Ectodermal cell (in vitro differentiated cells): ENCODE data around the gene IMP4.

Experiments
- H3K27ac ChIP-seq: 2 replicates; pipeline ENCODE4 v1.7.0; 2013; ENCODE audit warnings: mild to moderate bottlenecking, low read depth, low read length; ENCODE audit not compliant: insufficient read depth, poor library complexity, severe bottlenecking
- H3K27me3 ChIP-seq: 2 replicates; pipeline ENCODE4 v1.7.0; 2013; ENCODE audit warnings: mild to moderate bottlenecking, low read length; ENCODE audit not compliant: insufficient read depth, control insufficient read depth, poor library complexity, severe bottlenecking
- H3K36me3 ChIP-seq: one replicate; pipeline ENCODE4 v1.7.0; 2013; ENCODE audit warnings: low read length; ENCODE audit not compliant: control insufficient read depth, insufficient read depth
- H3K4me1 ChIP-seq: one replicate; pipeline ENCODE4 v1.7.0; 2013; ENCODE audit warnings: low read length; ENCODE audit not compliant: control insufficient read depth, insufficient read depth
- H3K4me3 ChIP-seq: 2 replicates; pipeline ENCODE4 v1.7.0; 2013; ENCODE audit warnings: low read depth, low read length, control low read depth; ENCODE audit not compliant: insufficient read depth
- H3K9me3 ChIP-seq: 2 replicates; pipeline ENCODE4 v1.7.0; 2013; ENCODE audit warnings: mild to moderate bottlenecking, low read length, moderate library complexity; ENCODE audit not compliant: control insufficient read depth
- WGBS, 2 experiments: methylation state at CpG; one replicate each; pipeline ENCODE4 v1.1.7; 2013; ENCODE audit warnings: missing lambda C conversion rate in 2 of 2; 5-methylcytosine and 5-hydroxymethylcytosine counted together

IMP4 gene

DNA sequence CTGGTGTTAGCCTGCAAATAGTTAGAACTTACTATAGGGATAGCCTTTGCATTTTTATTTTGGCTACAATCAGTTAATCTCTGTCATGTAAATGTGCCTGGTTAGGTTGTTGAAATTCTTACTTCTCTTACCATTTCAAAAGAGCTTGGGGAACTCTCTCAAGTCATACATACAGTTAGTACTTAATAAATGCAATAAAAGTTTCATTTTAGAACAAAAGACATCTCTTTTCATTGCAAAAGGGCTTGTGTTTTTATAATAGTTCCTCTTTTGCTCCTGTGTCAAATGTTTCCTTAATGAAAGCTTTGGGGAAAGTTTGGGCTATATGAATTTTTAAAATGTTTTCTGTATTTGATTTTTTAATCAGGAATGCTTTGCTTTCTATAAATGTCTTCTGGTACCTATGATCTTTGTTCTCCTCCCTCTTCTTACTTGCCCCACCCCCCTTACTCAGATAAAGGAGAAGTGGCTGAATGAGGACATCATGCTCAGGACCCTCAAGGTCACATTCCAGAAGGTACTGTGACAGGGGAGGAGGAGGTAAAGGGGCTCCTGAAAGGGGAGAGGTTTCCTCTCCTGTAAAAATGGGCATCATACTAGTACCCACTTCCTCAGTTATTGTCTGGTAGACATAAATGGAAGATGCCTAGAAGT, 26.7 kb downstream of the IMP4 start:
- Histone ChIP-seq H3K9me3 (no peaks in the 10 kb centered on the region), H3K27me3 (no peaks in the 10 kb centered on the region), H3K4me1 (peaks cover 3% of the 10 kb centered on the region), H3K27ac (no peak overlapping the region), H3K4me3 (no peak overlapping the region), H3K36me3 (no peaks in the 10 kb centered on the region)

DNA sequence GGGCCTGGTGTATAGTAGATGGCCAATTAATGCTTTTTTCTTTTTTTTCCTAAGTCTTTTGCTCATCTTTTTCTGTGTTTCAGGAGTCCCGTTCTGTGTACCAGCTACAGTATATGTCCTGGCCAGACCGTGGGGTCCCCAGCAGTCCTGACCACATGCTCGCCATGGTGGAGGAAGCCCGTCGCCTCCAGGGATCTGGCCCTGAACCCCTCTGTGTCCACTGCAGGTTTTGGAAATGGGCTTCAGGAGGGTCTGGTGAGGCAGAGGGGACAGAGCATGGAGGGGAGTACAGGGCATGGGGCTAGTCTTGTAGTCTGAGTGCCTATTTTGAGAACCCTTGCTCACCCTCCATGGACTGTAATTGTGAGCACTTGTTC, 27.3 kb downstream of the IMP4 start:
- H3K36me3 ChIP-seq: no peaks in the 10 kb centered on the region
- no peak overlapping the region for H3K27ac ChIP-seq
- WGBS, 2 experiments: 90 to 91% methylated on average over 5 of the region's 5 CpGs
- no peak overlapping the region for H3K4me3 ChIP-seq
- H3K9me3 ChIP-seq: no peaks in the 10 kb centered on the region
- H3K27me3 ChIP-seq: no peaks in the 10 kb centered on the region
- peaks cover 3% of the 10 kb centered on the region for H3K4me1 ChIP-seq

DNA sequence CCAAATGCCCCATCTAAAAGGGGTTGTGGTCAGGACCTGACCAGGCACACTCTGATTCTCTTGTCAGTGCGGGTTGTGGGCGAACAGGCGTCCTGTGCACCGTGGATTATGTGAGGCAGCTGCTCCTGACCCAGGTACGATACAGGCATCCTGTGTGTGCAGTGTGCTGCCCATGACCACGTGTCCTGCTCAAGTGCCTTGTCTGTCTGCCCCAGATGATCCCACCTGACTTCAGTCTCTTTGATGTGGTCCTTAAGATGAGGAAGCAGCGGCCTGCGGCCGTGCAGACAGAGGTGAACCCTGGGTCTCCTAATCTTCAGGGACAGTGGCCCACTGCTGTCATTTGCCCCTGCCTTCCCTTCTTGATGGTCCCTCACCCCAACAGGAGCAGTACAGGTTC, 27.8 kb downstream of the IMP4 start:
- H3K9me3 ChIP-seq: no peaks in the 10 kb centered on the region
- 93 to 94% methylated on average over 9 of the region's 9 CpGs for WGBS, 2 experiments

DNA sequence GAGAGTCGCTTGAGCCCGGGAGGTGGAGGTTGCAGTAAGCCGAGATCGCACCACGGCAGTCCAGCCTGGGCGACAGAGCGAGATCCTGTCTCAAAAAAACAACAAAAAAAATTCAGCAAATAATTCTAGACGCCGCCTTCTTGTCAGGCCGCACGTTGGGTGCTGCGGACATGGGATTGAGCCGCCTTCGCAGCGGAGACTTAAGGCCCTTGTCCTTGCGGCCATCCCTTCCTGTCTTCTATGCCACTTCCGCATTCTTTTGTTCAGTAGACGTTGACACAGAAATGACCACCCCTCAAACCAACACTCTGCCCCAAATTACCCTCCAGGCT, 29.0 kb downstream of the IMP4 start:
- Histone ChIP-seq H3K36me3 (no peaks in the 10 kb centered on the region), H3K9me3 (no peaks in the 10 kb centered on the region), H3K4me3 (peak overlapping the region; percentile 72), H3K27me3 (no peaks in the 10 kb centered on the region), H3K27ac (no peak overlapping the region), H3K4me1 (peaks cover 3% of the 10 kb centered on the region)
- WGBS, 2 experiments: 73 to 76% methylated on average over 18 of the region's 18 CpGs

More for the DNA sequence above, 27.8 kb downstream of the IMP4 start:
- H3K4me3 ChIP-seq: no peak overlapping the region
- no peak overlapping the region for H3K27ac ChIP-seq
- peaks cover 3% of the 10 kb centered on the region for H3K4me1 ChIP-seq
- no peaks in the 10 kb centered on the region for H3K36me3 ChIP-seq
- H3K27me3 ChIP-seq: no peaks in the 10 kb centered on the region

DNA sequence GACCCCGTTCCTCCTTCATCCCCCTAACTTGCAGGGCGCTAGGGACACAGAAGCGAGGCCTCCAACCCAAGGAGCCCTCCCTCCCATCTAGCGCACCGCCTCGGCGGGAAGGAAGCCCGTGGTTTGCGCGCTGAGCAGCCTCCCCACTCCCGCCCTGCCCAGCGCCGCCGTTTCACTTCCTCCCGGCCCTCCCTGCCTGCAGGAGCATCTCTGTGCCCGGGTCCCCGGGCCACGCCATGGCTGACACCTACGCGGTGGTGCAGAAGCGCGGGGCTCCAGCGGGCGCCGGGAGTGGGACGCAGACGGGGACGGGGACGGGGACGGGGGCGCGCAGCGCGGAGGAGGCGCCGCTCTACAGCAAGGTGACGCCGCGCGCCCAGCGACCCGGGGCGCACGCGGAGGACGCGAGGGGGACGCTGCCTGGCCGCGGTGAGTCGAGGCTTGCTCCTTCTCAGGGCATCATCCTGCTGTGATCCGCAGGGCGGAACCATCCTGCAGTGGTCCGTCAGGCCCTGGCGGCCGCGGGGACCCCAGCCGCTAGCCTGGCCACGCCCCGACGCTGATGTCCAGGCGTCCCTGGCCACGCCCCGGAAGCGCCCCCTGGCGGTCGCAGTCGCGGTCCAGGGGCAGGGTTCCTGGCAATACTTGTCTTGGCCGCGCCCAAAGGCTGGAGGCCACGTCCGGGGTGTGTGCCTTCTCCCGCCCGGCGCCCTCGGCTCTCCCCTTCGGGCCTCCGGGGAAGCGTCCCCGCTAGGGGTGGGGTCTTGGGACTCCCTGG, 29.5 kb downstream of the IMP4 start:
- Histone ChIP-seq H3K4me3 (peak overlapping the region; percentile 72), H3K4me1 (peaks cover 3% of the 10 kb centered on the region), H3K27me3 (no peaks in the 10 kb centered on the region), H3K27ac (no peak overlapping the region), H3K36me3 (no peaks in the 10 kb centered on the region), H3K9me3 (no peaks in the 10 kb centered on the region)
- 1% methylated on average over 81 of the region's 81 CpGs for WGBS, 2 experiments

DNA sequence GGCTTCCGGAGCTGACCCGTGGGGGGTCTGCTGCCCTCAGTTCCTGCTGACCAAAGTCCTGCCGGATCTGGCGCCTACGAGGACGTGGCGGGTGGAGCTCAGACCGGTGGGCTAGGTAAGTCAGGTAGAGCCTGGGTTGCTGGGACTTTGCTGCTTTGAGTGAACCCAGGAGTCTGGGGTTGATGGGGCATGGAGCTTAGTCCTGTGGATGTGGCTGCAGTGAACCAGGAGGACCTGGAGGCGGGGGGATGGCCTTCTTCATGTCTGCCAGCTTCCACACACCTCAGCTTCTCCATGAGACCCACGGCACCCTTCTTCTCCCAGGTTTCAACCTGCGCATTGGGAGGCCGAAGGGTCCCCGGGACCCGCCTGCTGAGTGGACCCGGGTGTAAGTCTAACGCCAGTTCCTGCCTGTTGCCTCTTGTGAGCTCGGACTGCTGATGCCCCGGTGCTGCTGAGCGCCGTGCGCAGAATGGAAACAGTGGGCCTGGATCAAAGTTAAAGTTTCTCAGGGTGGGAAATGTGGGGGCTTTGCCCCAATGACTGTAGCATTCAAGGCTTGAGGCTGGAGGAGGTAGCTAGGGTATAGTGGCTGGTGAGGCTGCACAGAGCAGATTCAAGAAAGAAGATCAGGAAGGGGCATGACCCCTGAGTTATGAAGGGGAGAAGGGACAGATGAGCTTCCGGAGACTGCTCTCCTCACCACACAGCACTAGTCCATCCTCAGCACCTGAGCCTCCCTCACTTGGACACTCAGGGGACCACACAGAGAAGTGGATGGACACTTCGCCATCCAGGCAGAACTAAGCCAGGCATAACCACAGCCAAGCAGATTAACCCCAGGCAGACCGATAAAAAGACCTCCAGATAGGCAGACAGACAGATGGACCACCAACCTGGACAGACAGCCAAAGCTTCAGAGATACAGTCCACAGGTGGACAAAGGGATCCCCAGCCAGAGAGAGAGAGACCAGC, 30.4 kb downstream of the IMP4 start:
- Histone ChIP-seq H3K36me3 (no peaks in the 10 kb centered on the region), H3K4me1 (peaks cover 3% of the 10 kb centered on the region), H3K27ac (no peak overlapping the region), H3K4me3 (peak overlapping the region; percentile 72), H3K27me3 (no peaks in the 10 kb centered on the region), H3K9me3 (no peaks in the 10 kb centered on the region)
- WGBS, 2 experiments: 64 to 66% methylated on average over 24 of the region's 24 CpGs

DNA sequence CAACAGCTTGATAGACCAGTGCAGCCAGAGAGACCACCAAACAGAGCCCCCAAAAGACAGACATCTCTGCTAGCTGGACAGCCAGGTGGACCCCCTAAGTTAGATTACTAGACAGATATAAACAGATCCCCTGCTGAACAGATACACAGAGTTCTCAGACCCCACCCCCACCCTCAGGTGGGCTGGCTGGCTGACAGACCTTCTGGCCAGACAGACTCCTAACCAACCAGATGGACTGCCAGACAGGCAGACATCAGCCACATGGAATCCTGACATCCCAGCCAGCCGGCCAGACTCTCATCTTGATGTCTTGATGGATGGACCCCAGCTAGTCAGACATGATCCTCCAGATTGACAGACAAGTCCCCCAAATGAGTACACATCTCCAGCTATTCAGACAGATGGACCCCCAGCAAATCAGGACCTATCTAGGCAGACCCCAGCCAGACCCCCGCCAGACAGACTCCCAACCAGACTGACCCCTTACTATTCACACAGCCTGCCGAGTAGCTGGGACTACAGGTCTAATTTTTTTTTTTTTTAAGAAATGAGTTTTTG, 31.2 kb downstream of the IMP4 start:
- Histone ChIP-seq H3K9me3 (no peaks in the 10 kb centered on the region), H3K4me1 (peaks cover 3% of the 10 kb centered on the region), H3K36me3 (no peaks in the 10 kb centered on the region), H3K27me3 (no peaks in the 10 kb centered on the region), H3K4me3 (no peak overlapping the region), H3K27ac (no peak overlapping the region)
- WGBS, 2 experiments: 93 to 94% methylated on average over 3 of the region's 3 CpGs

DNA sequence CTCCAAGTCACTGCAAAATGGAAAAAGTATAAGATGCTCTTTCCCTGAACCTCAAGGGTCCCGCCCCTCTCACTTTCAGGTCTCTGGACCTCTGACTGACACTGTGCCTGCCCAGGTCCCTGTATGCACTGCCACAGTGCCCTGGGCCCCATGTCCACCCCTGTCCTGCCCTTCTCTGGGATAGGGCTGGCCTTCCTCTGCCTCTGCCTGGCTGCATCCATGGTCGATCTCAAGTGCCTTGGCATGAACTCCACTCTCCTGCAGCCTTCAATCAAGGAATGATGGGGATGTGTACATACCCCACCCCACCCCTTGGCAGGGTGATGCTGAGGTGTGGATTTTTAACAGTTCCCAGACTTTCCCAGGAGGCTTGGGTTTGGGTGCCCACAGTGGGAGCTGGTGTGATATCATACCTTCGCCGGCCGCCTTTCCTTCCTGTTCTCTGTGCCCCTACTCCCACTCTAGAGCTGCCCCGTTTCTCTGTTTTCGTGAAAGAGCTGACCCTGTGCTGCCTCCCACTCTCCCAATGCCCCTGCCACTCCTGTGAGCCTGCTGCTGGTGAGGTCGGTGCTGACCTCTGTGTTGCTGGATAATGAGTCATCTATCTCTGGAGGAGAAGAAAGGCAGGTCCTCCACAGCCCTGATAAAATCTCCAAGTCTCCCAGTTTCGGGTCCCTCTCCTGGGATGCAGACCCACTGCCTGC, 32.0 kb downstream of the IMP4 start:
- no peak overlapping the region for H3K27ac ChIP-seq
- H3K27me3 ChIP-seq: no peaks in the 10 kb centered on the region
- 88 to 93% methylated on average over 9 of the region's 9 CpGs for WGBS, 2 experiments
- H3K9me3 ChIP-seq: no peaks in the 10 kb centered on the region
- H3K4me1 ChIP-seq: peaks cover 3% of the 10 kb centered on the region
- H3K4me3 ChIP-seq: no peak overlapping the region
- no peaks in the 10 kb centered on the region for H3K36me3 ChIP-seq

DNA sequence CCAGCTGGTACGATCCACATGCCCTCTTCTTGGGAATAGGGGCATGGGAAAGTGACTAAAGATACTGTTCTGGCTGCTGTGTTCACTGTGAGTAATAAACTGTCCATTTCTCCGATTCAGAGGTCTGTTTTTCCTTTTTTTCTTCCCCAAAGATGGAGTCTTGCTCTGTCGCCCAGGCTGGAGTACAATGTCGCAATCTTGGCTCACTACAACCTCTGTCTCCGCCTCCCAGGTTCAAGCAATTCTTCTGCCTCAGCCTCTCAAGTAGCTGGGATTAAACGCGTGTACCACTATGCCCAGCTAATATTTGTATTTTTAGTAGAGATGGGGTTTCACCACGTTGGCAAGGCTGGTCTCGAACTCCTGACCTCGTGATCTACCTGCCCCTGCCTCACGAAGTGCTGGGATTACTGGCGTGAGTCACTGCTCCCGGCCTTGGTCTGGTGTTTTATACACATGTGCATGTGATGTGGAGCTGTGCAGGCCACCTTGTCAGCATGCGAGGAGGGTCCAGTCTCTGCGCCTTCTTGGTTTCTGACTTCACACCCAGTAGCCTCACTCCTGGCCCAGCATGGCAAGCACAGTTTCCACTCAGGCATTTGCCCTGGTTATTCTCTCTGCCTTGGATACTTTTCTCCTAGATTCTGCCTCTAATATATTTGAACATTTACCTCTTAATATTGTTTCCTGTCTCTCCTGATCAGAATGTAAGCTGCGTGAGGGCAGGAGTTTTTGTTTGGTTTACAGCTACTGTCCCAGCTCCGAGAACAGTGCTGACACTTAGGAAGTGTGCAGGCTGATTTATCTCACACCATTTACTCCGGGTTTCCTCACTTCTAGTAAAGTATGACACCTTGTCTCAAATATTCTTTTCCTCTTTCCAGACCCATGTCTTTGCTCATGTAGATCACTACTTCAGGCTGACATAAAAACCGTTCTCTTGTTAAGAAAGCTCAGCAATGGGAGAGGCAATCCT, 32.9 kb downstream of the IMP4 start:
- no peaks in the 10 kb centered on the region for H3K9me3 ChIP-seq
- WGBS, 2 experiments: 94 to 95% methylated on average over 19 of the region's 19 CpGs
- no peaks in the 10 kb centered on the region for H3K27me3 ChIP-seq
- no peaks in the 10 kb centered on the region for H3K36me3 ChIP-seq
- peaks cover 3% of the 10 kb centered on the region for H3K4me1 ChIP-seq
- no peak overlapping the region for H3K27ac ChIP-seq
- no peak overlapping the region for H3K4me3 ChIP-seq
